Medulla oblongata (tissue), 1 donor: Measurements from ENCODE around the gene CADPS.

Source experiments
- DNase-seq: peaks from one replicate; pipeline ENCODE4 v3.0.0-alpha.2; 2015; ENCODE audit errors: extremely low spot score

Gene CADPS

DNA sequence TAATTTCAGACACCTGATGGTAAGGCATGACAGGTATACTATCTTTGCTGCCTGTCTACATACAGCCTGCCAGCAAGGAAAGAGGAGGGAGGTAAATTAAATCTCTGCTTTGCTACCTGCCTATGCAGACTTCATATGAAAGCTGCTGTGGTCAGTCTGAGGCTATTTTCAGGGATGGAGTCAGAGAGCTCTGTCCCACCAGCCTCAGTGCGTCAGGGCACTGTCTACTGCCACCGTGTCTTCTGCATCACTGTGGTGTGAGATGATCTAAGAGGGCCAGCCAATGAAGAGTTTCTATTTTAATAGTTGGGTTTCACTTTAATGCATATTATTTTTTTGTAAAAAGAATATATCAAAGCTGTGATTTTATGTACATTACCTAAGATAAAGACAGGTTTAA, 125.6 kb downstream of the CADPS start:
- no peak for DNase-seq

- DNase-seq: no peak
Observed at GRCh38 chr3:62749130-62749529, 126.1 kb downstream of the CADPS start.

GRCh38 chr3:62737449-62737848, 137.8 kb downstream of the CADPS start:
- no peak for DNase-seq

- DNase-seq: no peak
Observed at GRCh38 chr3:62735510-62735909, 139.7 kb downstream of the CADPS start.

DNA sequence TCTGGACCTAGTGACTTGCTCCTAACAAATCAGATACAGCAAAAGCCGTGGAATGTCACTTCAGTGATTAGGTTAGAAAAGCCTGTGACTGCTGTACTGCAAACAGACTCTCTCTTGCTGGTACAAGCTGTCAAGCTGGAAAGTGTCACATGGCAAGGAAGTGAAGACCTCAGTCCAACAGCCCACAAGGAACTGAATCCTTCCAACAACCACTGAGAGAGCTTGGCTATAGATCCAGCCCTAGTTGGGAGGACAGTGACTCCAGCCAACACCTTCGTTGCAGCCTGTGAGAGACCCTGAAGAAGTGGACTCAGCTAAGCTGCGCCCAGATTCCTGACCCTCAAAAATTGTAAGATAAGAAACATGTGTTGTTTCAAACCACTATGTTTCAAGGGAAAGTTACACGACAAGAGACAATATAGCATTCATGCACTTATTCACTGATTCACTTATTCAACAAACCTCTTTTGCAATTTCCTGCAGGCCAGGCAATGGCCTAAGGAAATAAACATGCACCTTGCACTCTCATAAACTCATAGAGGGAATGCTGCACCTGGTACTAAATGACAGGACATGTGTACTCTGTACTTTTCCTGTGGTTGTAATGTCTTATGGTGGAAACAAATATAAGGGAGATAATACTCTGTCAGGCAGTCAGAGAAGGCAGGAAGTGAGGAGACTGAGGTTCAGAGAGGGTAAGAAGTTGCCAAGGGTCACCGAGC, 142.9 kb downstream of the CADPS start:
- DNase-seq: no peak

DNA sequence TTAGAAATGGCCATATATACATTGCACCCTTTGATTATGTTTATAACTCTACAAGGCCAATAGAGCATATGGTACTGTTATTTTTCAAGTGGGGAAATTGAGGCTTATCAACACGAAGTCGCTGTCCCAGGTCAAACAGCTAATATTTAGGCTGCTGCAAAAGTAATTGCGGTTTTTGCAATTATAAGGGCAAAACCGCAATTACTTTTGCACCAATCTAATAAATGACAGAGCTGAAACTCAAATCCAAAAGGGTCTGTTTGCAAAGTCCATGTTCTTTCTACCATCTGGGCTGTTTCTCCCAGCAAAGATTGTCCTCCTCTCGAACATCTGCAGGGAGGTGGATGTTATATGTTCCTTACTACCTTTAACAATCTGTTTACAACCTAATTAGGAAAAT, 147.2 kb downstream of the CADPS start:
- no peak for DNase-seq

GRCh38 chr3:62727536-62727935, 147.7 kb downstream of the CADPS start:
- DNase-seq: no peak

DNA sequence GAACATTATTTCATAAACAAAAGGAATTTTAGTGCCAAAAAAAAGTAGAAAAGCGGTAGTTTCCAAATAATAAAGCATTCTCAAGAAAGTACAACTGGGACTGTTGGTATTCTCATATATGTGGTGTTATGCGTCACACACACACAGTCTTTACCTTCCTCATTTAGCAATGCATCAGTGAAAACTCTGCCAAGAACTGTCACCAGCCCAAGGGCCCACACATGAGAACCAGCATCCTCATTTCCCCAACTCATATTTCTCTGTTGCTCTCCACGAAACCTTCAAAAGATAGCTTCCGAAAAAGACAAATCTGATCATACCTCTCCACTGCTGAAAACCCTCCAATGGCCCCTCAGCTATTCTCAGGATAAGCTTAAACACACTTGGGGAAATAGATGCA, 150.7 kb downstream of the CADPS start:
- no peak for DNase-seq

- DNase-seq: no peak
Observed at GRCh38 chr3:62723914-62724217, 151.3 kb downstream of the CADPS start.

- peak; percentile 9 for DNase-seq
Observed at GRCh38 chr3:62723166-62723913, 151.9 kb downstream of the CADPS start.

DNA sequence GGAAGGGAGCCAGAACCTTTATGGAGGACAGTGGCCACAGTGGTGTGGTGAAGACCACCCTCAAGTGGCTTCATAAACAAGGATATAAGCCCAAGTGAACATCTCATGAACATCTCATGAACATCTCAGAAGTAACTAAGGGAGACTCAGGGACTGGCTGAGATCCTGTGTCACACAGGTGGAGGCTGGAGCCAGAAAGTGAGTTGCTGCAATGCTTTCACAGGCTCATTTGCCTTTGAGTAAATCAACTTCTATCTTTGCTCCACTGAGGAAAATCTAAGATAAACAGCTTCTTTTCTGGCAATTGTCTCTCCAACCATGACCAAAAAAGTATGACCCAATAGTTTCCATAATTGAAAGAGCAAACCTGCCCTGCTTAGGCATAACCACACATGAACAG, 152.9 kb downstream of the CADPS start:
- DNase-seq: no peak

GRCh38 chr3:62718515-62719320, 156.5 kb downstream of the CADPS start:
- DNase-seq: no peak

DNA sequence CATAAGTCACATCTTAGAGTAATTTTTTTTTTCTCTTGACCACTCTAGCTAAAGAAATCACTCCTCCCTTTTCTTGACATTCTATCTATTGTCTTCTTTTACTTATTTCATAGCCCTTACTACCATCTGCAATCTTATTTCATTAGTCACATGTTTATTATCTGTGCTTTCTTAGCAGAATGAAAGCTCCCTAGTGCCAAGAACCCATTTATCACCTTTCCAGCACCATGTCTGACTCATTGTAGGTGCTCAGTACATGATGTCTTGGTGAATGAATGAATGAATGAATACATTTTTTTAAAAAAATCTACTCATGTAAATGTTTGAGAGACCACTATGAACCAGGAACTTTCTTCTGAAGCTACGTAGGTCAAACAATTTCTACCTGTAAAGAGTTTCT, 157.2 kb downstream of the CADPS start:
- no peak for DNase-seq

GRCh38 chr3:62712746-62713145, 162.5 kb downstream of the CADPS start:
- no peak for DNase-seq

DNA sequence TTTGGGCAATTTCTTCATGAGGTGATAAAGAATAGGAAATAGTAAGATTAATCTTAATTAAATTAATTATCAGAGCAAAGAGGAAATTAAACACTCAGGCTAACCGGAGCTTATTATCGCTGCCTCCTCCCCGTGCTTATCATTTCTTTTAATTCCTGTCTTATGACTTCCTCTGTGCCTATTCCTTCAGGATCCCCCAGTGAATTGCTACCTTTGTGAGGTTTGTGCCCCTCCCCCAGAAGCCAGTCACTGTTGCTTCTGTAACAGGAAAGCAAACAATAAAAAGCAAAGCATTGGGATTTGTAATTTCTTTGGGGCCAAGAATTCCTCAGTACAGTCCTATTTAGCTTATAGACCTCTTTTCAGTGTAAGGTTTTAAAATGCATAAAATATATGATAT, 164.5 kb downstream of the CADPS start:
- DNase-seq: no peak

GRCh38 chr3:62708638-62709373, 166.4 kb downstream of the CADPS start:
- peak; percentile 5 for DNase-seq

DNA sequence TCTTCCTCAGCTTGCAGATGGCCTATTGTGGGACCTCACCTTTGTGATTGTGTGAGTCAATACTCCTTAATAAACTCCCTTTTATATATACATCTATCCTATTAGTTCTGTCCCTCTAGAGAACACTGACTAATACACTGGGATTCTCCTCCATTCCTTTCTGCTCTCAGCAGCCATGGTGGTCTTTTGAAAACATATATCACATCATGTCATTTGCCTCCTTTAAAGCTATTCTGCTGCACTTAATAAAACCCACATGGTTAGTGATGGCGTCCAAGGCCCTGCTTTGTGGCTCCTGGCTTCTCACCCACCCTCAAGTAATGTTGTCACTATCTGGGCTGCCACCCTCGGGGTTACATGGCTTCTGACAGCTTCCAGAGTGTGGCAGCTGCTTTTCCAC, 169.5 kb downstream of the CADPS start:
- no peak for DNase-seq

GRCh38 chr3:62703451-62704167, 171.6 kb downstream of the CADPS start:
- no peak for DNase-seq

DNA sequence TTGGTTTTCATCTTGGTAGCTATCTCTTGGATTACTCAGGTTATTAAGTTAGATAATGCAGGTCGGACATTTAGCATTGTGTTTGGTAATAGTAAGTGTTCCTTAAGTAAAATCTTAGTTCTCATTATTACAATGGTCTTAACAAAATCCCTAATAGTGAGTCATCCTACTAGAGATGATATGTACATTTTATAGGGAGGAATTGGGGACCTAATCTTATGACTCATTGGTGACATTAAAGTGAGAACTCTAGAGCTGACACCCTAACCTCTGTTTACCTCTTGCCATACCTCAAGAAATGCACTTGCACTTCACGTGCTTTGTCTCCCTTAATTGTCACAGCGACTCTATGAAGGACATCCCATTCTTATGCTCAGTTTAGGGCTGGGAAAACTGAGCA, 174.9 kb downstream of the CADPS start:
- no peak for DNase-seq

DNA sequence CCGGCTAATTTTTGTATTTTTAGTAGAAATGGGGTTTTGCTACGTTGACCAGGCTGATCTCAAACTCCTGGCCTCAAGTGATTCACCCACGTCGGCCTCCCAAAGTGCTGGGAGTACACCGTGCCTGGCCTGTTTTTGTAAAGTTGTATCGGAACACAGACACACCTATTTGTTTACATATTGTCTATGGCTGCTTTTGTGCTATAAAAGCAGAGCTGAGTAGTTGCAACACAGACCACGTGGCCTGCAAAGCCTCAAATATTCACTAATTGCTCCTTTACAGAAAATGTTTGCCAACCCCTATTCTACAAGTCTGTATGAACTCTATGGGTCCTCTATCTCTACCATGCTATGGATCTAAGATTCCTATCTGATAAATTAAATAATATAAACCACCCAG, 175.5 kb downstream of the CADPS start:
- DNase-seq: no peak

DNA sequence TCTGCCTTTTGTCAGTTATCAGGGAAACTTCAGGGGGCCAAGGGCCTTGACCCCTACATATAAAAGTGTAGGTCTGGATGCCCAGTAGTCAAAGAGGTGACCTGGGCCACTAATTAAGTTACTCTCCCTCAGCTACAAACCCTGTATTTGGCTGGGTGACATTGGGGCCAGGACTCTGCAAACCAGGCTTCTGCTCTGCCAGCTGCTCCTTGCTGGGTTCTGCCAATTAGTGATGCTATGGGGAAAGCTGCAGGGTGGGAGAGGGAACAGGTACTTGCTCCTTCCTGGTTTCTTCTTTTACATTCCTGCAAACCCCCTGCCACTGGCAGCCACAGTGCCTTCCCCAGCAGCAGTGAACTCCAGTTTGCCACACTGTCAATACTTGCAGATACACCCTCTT, 179.2 kb downstream of the CADPS start:
- no peak for DNase-seq

DNA sequence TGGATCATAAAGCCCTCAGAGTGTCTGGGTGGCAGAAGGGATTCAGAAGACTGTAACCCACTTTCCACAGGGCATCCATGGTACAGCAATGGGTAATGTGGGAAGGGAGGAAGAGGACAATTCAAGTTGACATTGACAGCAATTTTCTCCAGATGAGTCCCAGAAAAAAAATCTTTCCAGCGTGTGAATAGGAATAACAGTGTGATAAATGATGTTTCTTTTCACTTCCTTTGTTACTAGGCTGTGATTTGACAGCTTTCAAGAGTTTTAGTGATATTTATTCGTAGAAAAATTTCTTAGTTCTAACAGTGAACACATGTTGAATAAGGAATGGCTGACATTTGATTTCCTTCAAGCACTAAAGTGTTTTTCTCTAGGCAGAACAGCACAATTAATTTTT, 186.4 kb downstream of the CADPS start:
- DNase-seq: no peak
